GM12878 (cell line): Measurements from ENCODE around the gene GOLGA6L7. TPM values are rescaled to one million over a fixed set of nuclear protein-coding genes. Genes with fewer than 3 reads are reported as not detected.

Source experiments
- CUX1 ChIP-seq: IDR thresholded peaks from 2 replicates; pipeline ENCODE4 v1.6.1; 2012; ENCODE audit warnings: improper control_type of control experiment, low read depth, low read length; ENCODE audit not compliant: insufficient replicate concordance
- EGR1 ChIP-seq, 2 experiments: IDR thresholded peaks; 1 replicate in 1 of 2; 2 replicates in 1 of 2; pipeline ENCODE4 v1.6.1; 2011 to 2012; ENCODE audit warnings: low read depth in 2 of 2, low read length in 2 of 2, borderline replicate concordance in 1 of 2, mild to moderate bottlenecking in 1 of 2, moderate library complexity in 1 of 2
- HCFC1 ChIP-seq: fragments of 150-350 bp; IDR thresholded peaks from 2 replicates; pipeline ENCODE4 v1.6.1; 2014; ENCODE audit warnings: low read length
- LARP7 ChIP-seq: fragments of 450-650 bp; IDR thresholded peaks from 2 replicates; pipeline ENCODE4 v1.6.1; 2017; ENCODE audit warnings: mild to moderate bottlenecking
- PRDM15 ChIP-seq: fragments of 450-650 bp; formaldehyde crosslinking; IDR thresholded peaks from 2 replicates; pipeline ENCODE4 v1.4.0; 2020; ENCODE audit warnings: mild to moderate bottlenecking, moderate library complexity
- RFX5 ChIP-seq: IDR thresholded peaks from 2 replicates; pipeline ENCODE4 v1.6.1; 2011; ENCODE audit warnings: low read depth, low read length, improper control_type of control experiment
- polyA plus RNA-seq, 11 experiments: library from polyadenylated mRNA; depleted of rRNA in 4 of 11; unstranded in 6 of 11; stranded (reverse) in 5 of 11; fragments of >200 nt; fragmentation: Nextera tagmentation in 4 of 11; fragmentation: Illumina TruSeq in 1 of 11; extraction: Ambion mirVana in 4 of 11; extraction: Trizol in 1 of 11; gene quantifications; 1 replicate in 1 of 11; 2 replicates in 10 of 11; pipeline versions ENCODE4 v1.2.1 to v1.2.3, GENCODE V29; 2011 to 2016; ENCODE audit warnings: inconsistent platforms in 2 of 11, missing spikeins in 2 of 11, low read depth in 1 of 11
- total RNA-seq, 4 experiments: library from RNA; depleted of rRNA in 3 of 4; stranded (reverse); fragments of >200 nt in 3 of 4; fragmentation: Illumina TruSeq in 1 of 4; extraction: Trizol in 1 of 4; gene quantifications; 2 replicates each; pipeline versions ENCODE4 v1.2.1 to v1.2.3, GENCODE V29; 2013 to 2021
- TF ChIP-seq, protein P1 (sequence below): fragments of 450-650 bp; IDR thresholded peaks from 2 replicates; pipeline ENCODE4 v1.6.1; 2016; ENCODE audit warnings: mild to moderate bottlenecking

GOLGA6L7 gene
- total and polyA plus RNA-seq, 10 of the 15 experiments (the other 5 are each of a cell fraction or from before 2014, with no cell fraction given) = not detected

GRCh38 chr15:28873006-28873405 lies 24.6 kb upstream of the GOLGA6L7 start (continued):
- TF ChIP-seq PRDM15 (CRISPR knock-in tag) (no peak), HCFC1 (no peak), RFX5 (no peak), LARP7 (no peak), CUX1 (no peak), EGR1 (IDR thresholded peaks at IDR 0.05; ENCODE audit: borderline replicate concordance in 1 of 2, low read depth in 2 of 2, low read length in 2 of 2) (no peak)
- TF ChIP-seq, protein P1, sequence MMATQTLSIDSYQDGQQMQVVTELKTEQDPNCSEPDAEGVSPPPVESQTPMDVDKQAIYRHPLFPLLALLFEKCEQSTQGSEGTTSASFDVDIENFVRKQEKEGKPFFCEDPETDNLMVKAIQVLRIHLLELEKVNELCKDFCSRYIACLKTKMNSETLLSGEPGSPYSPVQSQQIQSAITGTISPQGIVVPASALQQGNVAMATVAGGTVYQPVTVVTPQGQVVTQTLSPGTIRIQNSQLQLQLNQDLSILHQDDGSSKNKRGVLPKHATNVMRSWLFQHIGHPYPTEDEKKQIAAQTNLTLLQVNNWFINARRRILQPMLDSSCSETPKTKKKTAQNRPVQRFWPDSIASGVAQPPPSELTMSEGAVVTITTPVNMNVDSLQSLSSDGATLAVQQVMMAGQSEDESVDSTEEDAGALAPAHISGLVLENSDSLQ = no peak
